Glutamatergic neuron (in vitro differentiated cells): ENCODE measurements around the gene ZBTB46. TPM values are rescaled to one million over a fixed set of nuclear protein-coding genes. Genes with fewer than 3 reads are reported as not detected.

Experiments used
- DNase-seq: peaks from one replicate; pipeline ENCODE4 v3.0.0; 2022
- H3K27ac Mint-ChIP-seq: one replicate; pipeline ENCODE4 v1.8.0; 2020; ENCODE audit warnings: mild to moderate bottlenecking, mixed read lengths, inconsistent platforms; ENCODE audit not compliant: unreplicated experiment
- H3K27me3 Mint-ChIP-seq: one replicate; pipeline ENCODE4 v1.8.0; 2020; ENCODE audit warnings: mild to moderate bottlenecking, moderate library complexity, mixed read lengths, inconsistent platforms; ENCODE audit not compliant: unreplicated experiment
- H3K36me3 Mint-ChIP-seq: one replicate; pipeline ENCODE4 v1.8.0; 2020; ENCODE audit warnings: mild to moderate bottlenecking, mixed read lengths, inconsistent platforms; ENCODE audit not compliant: unreplicated experiment
- H3K4me1 Mint-ChIP-seq: one replicate; pipeline ENCODE4 v1.8.0; 2020; ENCODE audit warnings: mild to moderate bottlenecking, low read depth, mixed read lengths, inconsistent platforms; ENCODE audit not compliant: unreplicated experiment
- H3K4me3 Mint-ChIP-seq: one replicate; pipeline ENCODE4 v1.8.0; 2020; ENCODE audit warnings: mild to moderate bottlenecking, mixed read lengths, inconsistent platforms; ENCODE audit not compliant: unreplicated experiment
- H3K9me3 Mint-ChIP-seq: one replicate; pipeline ENCODE4 v1.8.0; 2020; ENCODE audit warnings: mild to moderate bottlenecking, moderate library complexity, mixed read lengths, inconsistent platforms; ENCODE audit not compliant: unreplicated experiment
- CTCF ChIP-seq: fragments of 200-600 bp; sonication (generic); IDR thresholded peaks from one replicate; pipeline ENCODE4 v1.5.0; 2021; ENCODE audit not compliant: partially characterized antibody, unreplicated experiment
- total RNA-seq: library from RNA; stranded (reverse); fragmentation: NEBNext Ultra II Directional; extraction: Animal tissue kit (Norgen Biotek cat#: 25700); gene quantifications from one replicate; pipeline ENCODE4 v1.2.1, GENCODE V29; 2021; ENCODE audit not compliant: unreplicated experiment

Gene ZBTB46
- total RNA-seq, 1 donor from 2014 or later, result 94.4 TPM

- no peak for TF ChIP-seq CTCF
- Mint-ChIP-seq H3K27ac (peak overlapping the region; percentile 34), H3K4me3 (no peak overlapping the region), H3K9me3 (peaks cover 12% of the 10 kb centered on the region), H3K4me1 (peaks cover 2% of the 10 kb centered on the region), H3K27me3 (peaks cover 13% of the 10 kb centered on the region), H3K36me3 (no peaks in the 10 kb centered on the region)
- no peak for DNase-seq
These were observed 85.6 kb downstream of the ZBTB46 start for GRCh38 chr20:63745424-63745805.

DNA sequence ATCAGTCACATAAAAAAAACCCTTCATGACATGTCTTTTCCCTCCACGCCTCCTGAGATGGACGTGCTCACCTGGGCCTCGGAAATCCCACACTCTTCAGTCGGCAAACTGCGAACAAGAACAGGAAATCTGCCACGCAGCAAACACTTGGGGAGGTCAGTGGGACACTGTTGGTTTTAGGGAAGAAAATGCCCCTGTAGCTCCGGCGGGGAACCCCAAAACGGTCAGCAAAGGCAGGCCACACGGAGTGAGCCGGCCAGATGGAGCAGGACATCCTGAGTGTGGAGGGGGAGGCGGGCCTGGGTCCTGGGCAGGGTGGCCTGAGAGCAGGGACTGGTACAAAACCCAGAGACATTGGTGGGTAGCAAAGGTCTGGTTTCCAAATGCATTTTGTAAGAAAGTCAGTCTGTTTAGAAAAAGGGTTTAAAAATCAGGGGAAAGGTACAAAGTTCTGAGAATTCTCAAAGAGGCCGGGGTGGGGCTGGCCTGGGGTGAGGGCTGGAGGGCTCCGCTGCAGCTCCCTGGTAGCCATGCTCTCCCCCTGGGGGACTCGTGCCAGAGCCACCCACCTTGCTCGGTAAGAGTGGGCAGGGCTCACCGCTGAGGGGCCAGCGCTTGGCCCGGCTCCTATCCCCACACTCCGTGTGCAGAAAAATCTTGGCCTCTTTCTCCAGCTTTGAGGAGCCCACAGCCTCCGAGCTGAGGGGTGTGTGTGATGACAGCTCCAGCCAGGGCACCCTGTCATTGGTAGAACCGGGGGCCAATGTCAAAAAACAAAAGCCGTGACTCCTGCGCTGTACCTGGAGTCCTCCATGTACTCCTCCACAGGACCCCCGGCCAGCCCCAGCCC is 86.3 kb downstream of the ZBTB46 start:
- peaks cover 12% of the 10 kb centered on the region for H3K9me3 Mint-ChIP-seq
- DNase-seq, result no peak
- no peak overlapping the region for H3K27ac Mint-ChIP-seq
- no peak for TF ChIP-seq CTCF
- H3K27me3 Mint-ChIP-seq, result peaks cover 13% of the 10 kb centered on the region
- H3K4me1 Mint-ChIP-seq, result peaks cover 2% of the 10 kb centered on the region
- H3K4me3 Mint-ChIP-seq, result no peak overlapping the region
- no peaks in the 10 kb centered on the region for H3K36me3 Mint-ChIP-seq

GRCh38 chr20:63744158-63744557 is 86.9 kb downstream of the ZBTB46 start:
- peaks cover 12% of the 10 kb centered on the region for H3K9me3 Mint-ChIP-seq
- no peaks in the 10 kb centered on the region for H3K36me3 Mint-ChIP-seq
- no peak for TF ChIP-seq CTCF
- DNase-seq, result no peak
- peaks cover 2% of the 10 kb centered on the region for H3K4me1 Mint-ChIP-seq
- H3K4me3 Mint-ChIP-seq, result no peak overlapping the region
- no peak overlapping the region for H3K27ac Mint-ChIP-seq
- H3K27me3 Mint-ChIP-seq, result peaks cover 13% of the 10 kb centered on the region

DNA sequence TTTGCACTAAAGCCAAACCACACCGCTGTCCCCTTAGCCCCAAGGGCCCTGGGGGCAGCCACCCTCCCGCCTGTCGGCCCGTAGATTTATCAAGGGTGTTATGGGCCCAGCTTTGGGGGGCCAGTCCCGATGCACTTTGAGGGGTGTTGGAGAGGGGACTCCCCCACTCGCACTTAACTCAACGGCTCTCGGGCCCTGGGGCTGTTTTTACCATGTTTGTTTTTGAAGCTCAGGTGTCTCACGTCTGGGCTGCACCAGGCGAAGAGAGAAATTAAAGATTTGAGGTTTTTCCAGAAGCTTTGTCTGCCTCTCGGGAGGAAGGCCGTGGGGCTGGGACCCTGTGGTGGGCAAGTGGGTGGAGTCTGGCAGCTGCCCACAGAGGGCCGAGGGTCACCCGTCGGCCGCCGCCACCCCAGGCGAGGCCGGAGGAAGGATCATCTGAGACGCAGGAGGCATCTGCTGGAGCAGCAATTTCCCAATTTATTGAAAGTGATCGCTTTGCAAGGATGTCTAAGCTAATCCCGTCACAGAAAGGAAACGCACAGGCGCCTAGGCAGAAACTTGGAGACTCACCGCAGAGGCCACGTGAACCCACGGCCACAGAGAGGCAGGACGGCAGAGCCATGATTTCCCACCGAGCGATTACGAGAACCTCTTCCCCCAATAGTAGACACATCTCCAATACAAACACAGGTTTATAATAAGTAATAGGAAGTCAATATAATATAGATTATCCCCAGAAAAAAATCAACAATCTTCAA is 87.7 kb downstream of the ZBTB46 start:
- peaks cover 2% of the 10 kb centered on the region for H3K4me1 Mint-ChIP-seq
- H3K36me3 Mint-ChIP-seq, result no peaks in the 10 kb centered on the region
- peak overlapping the region; percentile 81 for H3K27ac Mint-ChIP-seq
- peaks cover 8% of the 10 kb centered on the region for H3K27me3 Mint-ChIP-seq
- peaks cover 9% of the 10 kb centered on the region for H3K9me3 Mint-ChIP-seq
- H3K4me3 Mint-ChIP-seq, result peak overlapping the region; percentile 25
- TF ChIP-seq CTCF, result no peak
- DNase-seq, result no peak
